GM19324 (cell line): Measurements from ENCODE around the gene SLC16A2.
A peak's percentile ranks its signal among the peaks of the same experiment; 100 is the strongest.
"Not testable (repeated sequence)": the region's sequence is repeated elsewhere in the genome, so short reads cannot be mapped to it uniquely, and the experiment has no call there.

Source experiments
- ATAC-seq: cut with Tn5 transposase; IDR thresholded peaks from one replicate; pipeline ENCODE4 v1.9.1; 2021; ENCODE audit warnings: mild to moderate bottlenecking, moderate library complexity; ENCODE audit not compliant: unreplicated experiment, low FRiP score

SLC16A2 gene

DNA sequence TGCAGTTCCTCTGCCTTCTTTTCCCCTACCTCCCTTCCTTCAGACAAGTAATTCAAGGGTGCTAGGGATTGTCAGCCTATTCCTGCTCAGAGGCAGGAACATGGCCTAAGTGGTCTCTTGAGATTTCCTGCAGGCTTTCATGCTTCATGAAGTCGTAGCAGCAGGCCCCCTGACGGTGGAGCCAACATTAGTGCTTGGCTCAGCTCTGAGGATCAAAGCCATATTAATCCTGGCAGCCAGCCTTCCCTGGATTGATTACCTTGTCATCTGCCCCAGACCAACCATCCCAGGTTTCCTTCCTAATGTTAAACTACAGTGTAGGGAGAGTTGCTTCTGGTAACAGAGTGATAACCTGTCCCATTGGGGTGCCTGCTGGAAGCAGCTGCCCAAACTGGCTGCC is 84.1 kb downstream of the SLC16A2 start:
- ATAC-seq: no peak

GRCh38 chrX:74506317-74507115 is 85.2 kb downstream of the SLC16A2 start:
- ATAC-seq: peak; percentile 76

- ATAC-seq: no peak
Observed at GRCh38 chrX:74507191-74507590, 85.9 kb downstream of the SLC16A2 start.

GRCh38 chrX:74509989-74510388 is 88.7 kb downstream of the SLC16A2 start:
- ATAC-seq: no peak

DNA sequence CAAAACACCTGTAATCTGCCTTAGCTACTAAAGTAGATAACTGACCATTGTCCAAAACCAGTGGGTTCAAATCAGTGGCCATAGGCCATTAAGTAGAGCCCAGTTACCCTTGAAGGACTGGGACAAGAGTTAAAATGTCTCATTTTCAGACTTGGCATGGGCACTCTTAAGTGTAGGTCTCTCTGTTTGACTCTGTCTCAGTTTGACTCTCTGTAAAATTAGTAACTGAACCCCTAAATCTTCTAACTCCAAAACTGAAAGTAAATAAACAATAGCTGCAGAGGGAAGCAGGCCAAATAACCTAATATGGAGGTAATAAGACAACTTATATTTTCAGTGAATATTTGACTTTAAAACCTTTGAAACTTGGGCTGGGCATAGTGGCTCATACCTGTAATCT is 89.1 kb downstream of the SLC16A2 start:
- ATAC-seq: peak; percentile 38

GRCh38 chrX:74511704-74512103 is 90.4 kb downstream of the SLC16A2 start:
- no peak for ATAC-seq

GRCh38 chrX:74514384-74514783 is 93.1 kb downstream of the SLC16A2 start:
- no peak for ATAC-seq

DNA sequence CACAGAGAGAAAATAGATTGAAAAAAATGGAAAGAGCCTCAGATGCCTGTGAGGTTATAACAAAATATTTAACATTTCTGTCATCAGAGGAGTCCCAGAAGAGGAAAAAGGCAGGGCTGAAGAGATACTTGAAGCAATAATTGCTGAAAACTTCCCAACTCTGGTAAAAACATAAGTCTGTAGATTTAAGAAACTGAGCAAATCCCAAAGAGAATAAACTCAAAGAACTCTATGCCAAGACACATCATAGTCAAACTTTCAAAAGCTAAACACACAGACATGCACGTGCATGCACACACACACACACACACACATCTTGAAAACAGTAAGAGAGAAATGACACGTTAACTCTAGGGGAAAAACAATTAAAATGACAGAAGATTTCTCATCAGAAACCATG is 94.1 kb downstream of the SLC16A2 start:
- ATAC-seq: no peak

- ATAC-seq: not testable (repeated sequence)
Observed at GRCh38 chrX:74516013-74516412, 94.7 kb downstream of the SLC16A2 start.

DNA sequence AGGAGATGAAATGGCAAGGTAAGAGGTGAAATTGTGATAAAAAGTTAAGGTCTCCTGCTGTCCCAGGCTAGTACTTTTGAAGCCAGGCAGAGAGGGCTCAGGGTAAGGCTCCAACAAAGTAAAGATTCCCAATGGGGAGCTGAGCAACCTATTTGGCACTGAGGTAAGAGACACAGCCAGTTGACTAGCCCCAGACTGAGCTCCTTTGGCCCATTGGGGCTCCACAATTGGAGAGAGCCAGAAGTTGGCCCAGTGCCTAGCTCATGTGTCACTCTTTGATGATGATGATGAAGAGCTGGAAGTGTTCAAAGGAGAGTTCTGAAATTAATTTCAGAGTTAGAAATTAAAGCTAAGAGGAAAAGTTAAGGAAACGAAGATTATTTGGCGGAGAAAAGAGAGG is 98.6 kb downstream of the SLC16A2 start:
- no peak for ATAC-seq

- no peak for ATAC-seq
Observed at GRCh38 chrX:74520291-74520690, 99.0 kb downstream of the SLC16A2 start.

DNA sequence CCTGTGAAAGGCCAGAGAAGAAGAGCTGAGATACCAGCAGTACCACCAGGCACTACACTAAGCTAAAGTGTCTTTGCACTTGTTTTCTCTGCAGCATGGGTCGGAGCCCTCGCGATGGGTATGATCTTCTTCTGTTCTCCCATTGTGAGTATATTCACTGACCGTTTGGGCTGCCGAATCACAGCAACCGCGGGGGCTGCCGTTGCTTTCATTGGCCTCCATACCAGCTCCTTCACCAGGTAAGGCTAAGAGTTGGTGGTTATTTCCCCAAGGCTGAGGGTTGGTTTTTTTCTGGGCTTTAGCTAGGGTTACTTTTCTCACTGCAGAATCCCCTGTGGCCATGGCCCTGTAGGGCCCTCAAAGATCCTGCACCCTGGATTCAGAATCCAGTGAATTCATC is 99.6 kb downstream of the SLC16A2 start:
- no peak for ATAC-seq

DNA sequence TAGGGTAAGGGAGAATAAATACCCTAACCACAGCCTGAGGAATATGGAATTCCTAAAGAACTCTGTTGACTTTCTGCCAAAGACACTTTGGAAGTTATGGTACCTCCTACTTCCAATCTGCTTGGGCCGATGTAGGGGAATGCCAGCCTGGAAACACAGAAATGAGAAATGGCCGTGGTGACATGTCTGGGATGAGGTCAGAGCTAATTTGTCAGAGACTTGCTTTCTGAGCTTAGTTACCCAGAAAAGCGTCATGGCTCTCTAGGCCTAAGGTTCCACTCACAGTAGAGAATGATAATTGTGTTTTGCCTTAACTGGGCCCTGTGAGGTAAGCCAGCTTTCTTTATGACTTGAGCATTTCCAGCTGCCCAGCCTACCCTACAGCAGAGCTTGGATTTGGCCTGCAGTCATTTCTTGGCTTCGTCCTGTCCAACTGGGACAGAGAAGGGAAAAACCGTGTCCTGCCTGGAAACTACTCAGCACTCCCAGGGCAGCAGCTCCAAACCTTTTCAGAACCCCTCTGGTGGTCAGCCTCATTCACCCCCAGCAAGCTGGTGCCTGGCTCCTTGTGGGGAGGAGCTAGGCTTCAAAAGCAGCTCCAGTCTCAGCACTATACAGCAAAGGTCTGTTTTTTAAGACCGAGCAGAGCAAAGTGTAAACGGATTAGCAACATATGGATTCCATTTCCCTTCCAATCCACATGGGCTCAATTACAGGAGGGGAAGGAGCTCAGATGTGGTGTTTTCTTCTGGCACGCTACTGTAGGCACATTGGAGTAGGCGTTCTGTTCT is 100.9 kb downstream of the SLC16A2 start:
- ATAC-seq: no peak

- ATAC-seq: no peak
Observed at GRCh38 chrX:74523224-74523623, 101.9 kb downstream of the SLC16A2 start.

- ATAC-seq: no peak
Observed at GRCh38 chrX:74523870-74524735, 102.8 kb downstream of the SLC16A2 start.

- ATAC-seq: no peak
Observed at GRCh38 chrX:74525116-74525515, 103.8 kb downstream of the SLC16A2 start.

- no peak for ATAC-seq
Observed at GRCh38 chrX:74526764-74527163, 105.5 kb downstream of the SLC16A2 start.

DNA sequence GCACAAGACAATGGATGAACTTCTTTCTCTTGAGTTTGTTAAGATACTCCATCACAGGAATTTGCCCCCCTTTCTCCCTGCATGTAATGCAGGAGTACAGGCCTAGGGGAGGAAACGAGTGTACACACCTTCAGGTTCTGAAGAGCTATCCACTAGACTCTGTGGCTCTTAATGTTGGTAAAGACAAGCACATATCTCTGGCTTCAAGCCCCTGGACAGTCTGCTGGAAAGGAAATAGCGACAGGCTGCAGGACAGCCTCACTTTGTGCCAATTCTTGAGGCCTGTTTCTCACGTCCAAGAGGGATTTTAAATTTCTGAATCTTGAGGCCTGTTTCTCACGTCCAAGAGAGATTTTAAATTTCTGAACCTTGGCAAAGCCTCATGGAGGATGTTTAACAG is 106.1 kb downstream of the SLC16A2 start:
- ATAC-seq: no peak

- ATAC-seq: no peak
Observed at GRCh38 chrX:74529311-74529710, 108.0 kb downstream of the SLC16A2 start.

- ATAC-seq: no peak
Observed at GRCh38 chrX:74531081-74531480, 109.8 kb downstream of the SLC16A2 start.

- no peak for ATAC-seq
Observed at GRCh38 chrX:74534569-74535038, 113.3 kb downstream of the SLC16A2 start.
